HCT116 (cell line): ENCODE data around the gene ACSL3. TPM values are rescaled to one million over a fixed set of nuclear protein-coding genes. Genes with fewer than 3 reads are reported as not detected.

Experiments
- ATAC-seq: fragments of 200-7000 bp; cut with Tn5 transposase; 2 replicates; pipeline ENCODE4 v1.9.1; 2020; ENCODE audit warnings: mild to moderate bottlenecking, moderate library complexity
- BruUV-seq: library from RNA; stranded (reverse); fragments of 400-500 nt; replicated peaks from 2 replicates; lab custom pipeline; 2021; lab: Mats Ljungman, UMichigan
- CTCF ChIA-PET: fragments of 300-600 bp; sonication (Branson Sonifier 250); formaldehyde crosslinking; loops from one replicate; lab custom pipeline; 2021; ENCODE audit warnings: antibody characterized with exemption; lab: Charles Lee
- POLR2A ChIA-PET: fragments of 300-600, 350-600 bp; sonication (Branson Sonifier 250); formaldehyde crosslinking; loops from one replicate; lab custom pipeline; 2021; ENCODE audit warnings: antibody characterized with exemption; lab: Charles Lee
- RAD21 ChIA-PET, 2 experiments: fragments of 300-600 bp; sonication (Branson Sonifier 250); formaldehyde crosslinking; loops; one replicate each; lab custom pipeline; 2023; ENCODE audit warnings: low total read pairs in 2 of 2; ENCODE audit not compliant: uncharacterized antibody in 2 of 2, unreplicated experiment in 2 of 2, low non-redundant PET in 1 of 2; lab: Charles Lee
- DNase-seq: peaks from one replicate; pipeline ENCODE4 v3.0.0-alpha.2; 2010; ENCODE audit warnings: low read depth, low spot score
- H2AFZ ChIP-seq: fragments of 200-600 bp; shearing (Covaris generic), sonication (generic); 2 replicates; pipeline ENCODE4 v1.6.1; 2017; ENCODE audit warnings: low read depth, mixed run types, mixed read lengths, antibody characterized with exemption, low read length; ENCODE audit not compliant: poor library complexity, severe bottlenecking
- H3K27ac ChIP-seq: 2 replicates; pipeline ENCODE4 v1.5.1; 2012; ENCODE audit warnings: low read depth, low read length
- H3K27me3 ChIP-seq: fragments of 200-600 bp; sonication (generic); 2 replicates; pipeline ENCODE4 v1.6.1; 2016; ENCODE audit warnings: mixed run types, low read length, mixed read lengths; ENCODE audit not compliant: insufficient read depth
- H3K36me3 ChIP-seq, 2 experiments: fragments of 200-500 bp in 1 of 2; fragments of 200-600 bp in 1 of 2; sonication (Bioruptor generic) in 1 of 2; sonication (generic) in 1 of 2; 2 replicates each; pipeline versions ENCODE4 v1.5.1 to v1.6.1; 2014 to 2016; ENCODE audit warnings: low read length in 2 of 2, inconsistent platforms in 1 of 2, mixed read lengths in 1 of 2, mixed run types in 1 of 2; ENCODE audit not compliant: insufficient read depth in 2 of 2, control insufficient read depth in 1 of 2
- H3K4me1 ChIP-seq, 2 experiments: fragments of 200-600 bp in 1 of 2; sonication (generic) in 1 of 2; 2 replicates each; pipeline versions ENCODE4 v1.5.1 to v1.6.1; 2012 to 2017; ENCODE audit warnings: low read length in 2 of 2, inconsistent platforms in 1 of 2, mild to moderate bottlenecking in 1 of 2, mixed read lengths in 1 of 2, mixed run types in 1 of 2, moderate library complexity in 1 of 2; ENCODE audit not compliant: insufficient read depth in 2 of 2, control insufficient read depth in 1 of 2
- H3K4me2 ChIP-seq: fragments of 200-600 bp; sonication (generic); 2 replicates; pipeline ENCODE4 v1.6.1; 2017; ENCODE audit warnings: mixed run types, low read length, mixed read lengths
- H3K4me3 ChIP-seq, 2 experiments: fragments of 200-600 bp in 1 of 2; sonication (generic) in 1 of 2; replicated peaks in 1 of 2; 2 replicates each; pipeline ENCODE4 v1.5.1; 2011 to 2016; ENCODE audit warnings: low read length in 2 of 2, control low read depth in 1 of 2, low read depth in 1 of 2, mild to moderate bottlenecking in 1 of 2, mixed read lengths in 1 of 2, mixed run types in 1 of 2
- H3K79me2 ChIP-seq: fragments of 200-600 bp; sonication (generic); 2 replicates; pipeline ENCODE4 v1.6.1; 2017; ENCODE audit warnings: mild to moderate bottlenecking, mixed run types, low read length, moderate library complexity, mixed read lengths; ENCODE audit not compliant: insufficient read depth
- H3K9ac ChIP-seq: fragments of 200-600 bp; sonication (generic); 2 replicates; pipeline ENCODE4 v1.6.1; 2016; ENCODE audit warnings: low read length, mixed read lengths
- H3K9me2 ChIP-seq: fragments of 200-600 bp; sonication (generic), shearing (Covaris generic); 2 replicates; pipeline ENCODE4 v1.6.1; 2017; ENCODE audit warnings: mixed run types, mild to moderate bottlenecking, moderate library complexity; ENCODE audit not compliant: insufficient read depth
- H3K9me3 ChIP-seq, 2 experiments: fragments of 200-500 bp in 1 of 2; fragments of 200-600 bp in 1 of 2; sonication (Bioruptor generic) in 1 of 2; sonication (generic) in 1 of 2; 2 replicates each; pipeline ENCODE4 v1.6.1; 2014 to 2017; ENCODE audit warnings: low read length in 2 of 2, mixed read lengths in 2 of 2, inconsistent platforms in 1 of 2, low read depth in 1 of 2, mild to moderate bottlenecking in 1 of 2, mixed run types in 1 of 2, moderate library complexity in 1 of 2; ENCODE audit not compliant: control insufficient read depth in 1 of 2, insufficient read depth in 1 of 2
- H4K20me1 ChIP-seq: fragments of 200-600 bp; sonication (generic), shearing (Covaris generic); 2 replicates; pipeline ENCODE4 v1.6.1; 2017; ENCODE audit warnings: mixed run types, mild to moderate bottlenecking, moderate library complexity; ENCODE audit not compliant: insufficient read depth
- CBX3 ChIP-seq: IDR thresholded peaks from 2 replicates; pipeline ENCODE4 v1.6.1; 2012; ENCODE audit warnings: low read depth
- CEBPB ChIP-seq: IDR thresholded peaks from 2 replicates; pipeline ENCODE4 v1.6.1; 2012; ENCODE audit warnings: low read depth
- EGR1 ChIP-seq: IDR thresholded peaks from 2 replicates; pipeline ENCODE4 v1.6.1; 2012; ENCODE audit warnings: low read depth
- JUND ChIP-seq: IDR thresholded peaks from 2 replicates; pipeline ENCODE4 v1.6.1; 2012
- SIN3A ChIP-seq: IDR thresholded peaks from 2 replicates; pipeline ENCODE4 v1.6.1; 2012; ENCODE audit warnings: low read depth
- TCF7L2 ChIP-seq: IDR thresholded peaks from 2 replicates; pipeline ENCODE4 v1.7.0; 2011; ENCODE audit warnings: borderline replicate concordance, inconsistent platforms; ENCODE audit not compliant: insufficient read depth, insufficient read length; ENCODE audit errors: extremely low read depth
- YY1 ChIP-seq: IDR thresholded peaks from 2 replicates; pipeline ENCODE4 v1.6.1; 2011; ENCODE audit warnings: low read length, low read depth, moderate library complexity, mild to moderate bottlenecking; ENCODE audit not compliant: insufficient replicate concordance; ENCODE audit errors: extremely low read depth
- intact Hi-C: fragments of 100-400 bp; cut with micrococcal nuclease; formaldehyde crosslinking; loops from 2 replicates; pipeline ENCODE4 v1.10.0; 2022
- total RNA-seq: library from RNA; stranded (reverse); gene quantifications from one replicate; pipeline ENCODE4 v1.2.1, GENCODE V29; 2021; ENCODE audit not compliant: unreplicated experiment
- TF ChIP-seq, protein P1 (sequence below), 3 experiments: fragments of 200-600 bp in 1 of 3; sonication (generic) in 1 of 3; IDR thresholded peaks in 2 of 3; conservative IDR thresholded peaks in 1 of 3; 2 replicates each; pipeline ENCODE4 v1.5.1; 2012 to 2017; ENCODE audit warnings: low read depth in 2 of 3, low read length in 2 of 3, antibody characterized with exemption in 1 of 3, borderline replicate concordance in 1 of 3, control low read depth in 1 of 3, mild to moderate bottlenecking in 1 of 3, mixed read lengths in 1 of 3, mixed run types in 1 of 3, moderate library complexity in 1 of 3; ENCODE audit not compliant: insufficient read depth in 1 of 3
- TF ChIP-seq, protein P2 (sequence below): IDR thresholded peaks from 2 replicates; pipeline ENCODE4 v1.6.1; 2012
- TF ChIP-seq, protein P3 (sequence below): IDR thresholded peaks from 2 replicates; pipeline ENCODE4 v1.6.1; 2011; ENCODE audit warnings: mild to moderate bottlenecking, low read length, moderate library complexity; ENCODE audit not compliant: insufficient replicate concordance; ENCODE audit errors: extremely low read depth
- TF ChIP-seq, protein P4 (sequence below): IDR thresholded peaks from 2 replicates; pipeline ENCODE4 v1.6.1; 2012

The ACSL3 gene
- total RNA-seq, 1 experiment from 2014 or later = 142 TPM

DNA sequence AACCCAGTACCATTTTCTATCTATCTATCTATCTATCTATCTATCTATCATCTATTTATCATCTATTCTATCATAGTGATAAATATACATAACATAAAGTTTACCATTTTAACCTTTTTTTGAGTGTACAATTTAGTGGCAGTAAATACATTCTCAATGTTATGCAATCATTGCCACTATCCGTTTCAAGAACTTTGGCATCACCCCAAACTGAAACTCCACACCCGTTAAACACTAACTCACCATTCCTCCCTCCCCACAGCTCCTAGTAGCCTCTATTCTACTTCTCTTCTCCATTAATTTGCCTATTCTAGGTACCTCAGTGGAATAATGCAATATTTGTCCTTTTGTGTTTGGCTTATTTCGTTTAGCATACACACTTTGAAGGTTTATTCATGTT is 108.7 kb downstream of the ACSL3 start:
- TF ChIP-seq, protein P1, sequence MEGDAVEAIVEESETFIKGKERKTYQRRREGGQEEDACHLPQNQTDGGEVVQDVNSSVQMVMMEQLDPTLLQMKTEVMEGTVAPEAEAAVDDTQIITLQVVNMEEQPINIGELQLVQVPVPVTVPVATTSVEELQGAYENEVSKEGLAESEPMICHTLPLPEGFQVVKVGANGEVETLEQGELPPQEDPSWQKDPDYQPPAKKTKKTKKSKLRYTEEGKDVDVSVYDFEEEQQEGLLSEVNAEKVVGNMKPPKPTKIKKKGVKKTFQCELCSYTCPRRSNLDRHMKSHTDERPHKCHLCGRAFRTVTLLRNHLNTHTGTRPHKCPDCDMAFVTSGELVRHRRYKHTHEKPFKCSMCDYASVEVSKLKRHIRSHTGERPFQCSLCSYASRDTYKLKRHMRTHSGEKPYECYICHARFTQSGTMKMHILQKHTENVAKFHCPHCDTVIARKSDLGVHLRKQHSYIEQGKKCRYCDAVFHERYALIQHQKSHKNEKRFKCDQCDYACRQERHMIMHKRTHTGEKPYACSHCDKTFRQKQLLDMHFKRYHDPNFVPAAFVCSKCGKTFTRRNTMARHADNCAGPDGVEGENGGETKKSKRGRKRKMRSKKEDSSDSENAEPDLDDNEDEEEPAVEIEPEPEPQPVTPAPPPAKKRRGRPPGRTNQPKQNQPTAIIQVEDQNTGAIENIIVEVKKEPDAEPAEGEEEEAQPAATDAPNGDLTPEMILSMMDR (IDR thresholded peaks at IDR 0.05 in 2 of 3, conservative IDR thresholded peaks at IDR 0.05 in 1 of 3; ENCODE audit: borderline replicate concordance in 1 of 3, insufficient read depth in 1 of 3, low read depth in 2 of 3, low read length in 2 of 3) = no peak
- TF ChIP-seq, protein P2, sequence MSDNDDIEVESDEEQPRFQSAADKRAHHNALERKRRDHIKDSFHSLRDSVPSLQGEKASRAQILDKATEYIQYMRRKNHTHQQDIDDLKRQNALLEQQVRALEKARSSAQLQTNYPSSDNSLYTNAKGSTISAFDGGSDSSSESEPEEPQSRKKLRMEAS = no peak
- TF ChIP-seq YY1 = no peak
- no peak for TF ChIP-seq CEBPB
- no peak for TF ChIP-seq JUND
- no peak for TF ChIP-seq EGR1
- Histone ChIP-seq H3K4me1 (peaks cover 6 to 26% of the 10 kb centered on the region in 2 experiments; a peak in 2 of 4 replicates), H3K36me3 (no peaks in the 10 kb centered on the region), H3K27me3 (no peaks in the 10 kb centered on the region), H3K4me3 (no peak overlapping the region), H3K79me2 (no peaks in the 10 kb centered on the region), H3K9me3 (no peaks in the 10 kb centered on the region), H2AFZ (no peak overlapping the region), H3K27ac (no peak overlapping the region), H3K9ac (no peak overlapping the region), H3K4me2 (no peak overlapping the region), H3K9me2 (no peaks in the 10 kb centered on the region), H4K20me1 (no peaks in the 10 kb centered on the region)
- no TSS peak for BruUV-seq
- no peak for ATAC-seq
- ChIA-PET POLR2A (no interaction called here), CTCF (no interaction called here), RAD21 (no interaction called here)
- intact Hi-C loops = no loop called here
- no peak for DNase-seq

DNA sequence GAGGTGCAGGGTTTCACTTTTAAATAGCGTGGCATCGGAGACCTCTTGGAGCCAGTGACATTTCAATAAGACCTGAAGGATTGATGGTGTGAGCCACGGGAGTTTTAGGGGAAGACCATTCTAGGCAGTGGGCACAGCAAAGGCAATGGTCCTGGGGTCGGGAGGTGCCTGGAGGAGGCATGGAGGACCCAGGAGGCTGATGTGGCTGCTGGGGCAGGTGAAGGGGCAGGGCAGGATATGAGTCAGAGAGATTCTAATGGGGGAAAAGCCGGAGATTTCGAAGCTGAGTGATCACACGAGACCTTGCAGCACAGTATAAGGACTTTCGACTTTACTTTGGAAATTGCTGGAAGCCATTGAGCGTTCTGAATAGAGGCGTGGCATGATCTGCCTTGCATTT is 111.6 kb downstream of the ACSL3 start:
- Histone ChIP-seq H3K36me3 (no peaks in the 10 kb centered on the region), H3K79me2 (no peaks in the 10 kb centered on the region), H4K20me1 (no peaks in the 10 kb centered on the region), H3K9ac (no peak overlapping the region), H2AFZ (peak overlapping the region; percentile 47), H3K9me2 (no peaks in the 10 kb centered on the region), H3K27me3 (no peaks in the 10 kb centered on the region), H3K4me3 (no peak overlapping the region), H3K4me1 (peaks cover 6 to 26% of the 10 kb centered on the region in 2 experiments; a peak in 2 of 4 replicates), H3K9me3 (no peaks in the 10 kb centered on the region), H3K27ac (no peak overlapping the region), H3K4me2 (peak overlapping the region; percentile 53; the same call in 1 of the 2 replicates)
- DNase-seq = no peak
- ChIA-PET POLR2A (interaction anchor here (1.1 kb wide), 1 partner anchor 129 kb away, joined by 3 read pairs; no protein-coding TSS in a partner anchor), RAD21 (interaction anchor here (0.7 to 1.0 kb wide), 4 partner anchors 128 to 788 kb away, joined by 3 to 4 read pairs (median 3); no protein-coding TSS in a partner anchor), CTCF (interaction anchor here (0.7 to 2.0 kb wide), 10 partner anchors 11 to 989 kb away, joined by 3 to 23 read pairs (median 4); no protein-coding TSS in a partner anchor)
- intact Hi-C loops = loop anchor here (5.0 to 10.0 kb wide), 5 partner anchors 552 to 992 kb away; no protein-coding TSS in a partner anchor
- no TSS peak for BruUV-seq
- no peak for ATAC-seq
- TF ChIP-seq JUND (no peak), SIN3A (no peak), TCF7L2 (no peak), CBX3 (no peak)
- TF ChIP-seq, protein P3, sequence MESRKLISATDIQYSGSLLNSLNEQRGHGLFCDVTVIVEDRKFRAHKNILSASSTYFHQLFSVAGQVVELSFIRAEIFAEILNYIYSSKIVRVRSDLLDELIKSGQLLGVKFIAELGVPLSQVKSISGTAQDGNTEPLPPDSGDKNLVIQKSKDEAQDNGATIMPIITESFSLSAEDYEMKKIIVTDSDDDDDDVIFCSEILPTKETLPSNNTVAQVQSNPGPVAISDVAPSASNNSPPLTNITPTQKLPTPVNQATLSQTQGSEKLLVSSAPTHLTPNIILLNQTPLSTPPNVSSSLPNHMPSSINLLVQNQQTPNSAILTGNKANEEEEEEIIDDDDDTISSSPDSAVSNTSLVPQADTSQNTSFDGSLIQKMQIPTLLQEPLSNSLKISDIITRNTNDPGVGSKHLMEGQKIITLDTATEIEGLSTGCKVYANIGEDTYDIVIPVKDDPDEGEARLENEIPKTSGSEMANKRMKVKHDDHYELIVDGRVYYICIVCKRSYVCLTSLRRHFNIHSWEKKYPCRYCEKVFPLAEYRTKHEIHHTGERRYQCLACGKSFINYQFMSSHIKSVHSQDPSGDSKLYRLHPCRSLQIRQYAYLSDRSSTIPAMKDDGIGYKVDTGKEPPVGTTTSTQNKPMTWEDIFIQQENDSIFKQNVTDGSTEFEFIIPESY = no peak
- TF ChIP-seq, protein P4, sequence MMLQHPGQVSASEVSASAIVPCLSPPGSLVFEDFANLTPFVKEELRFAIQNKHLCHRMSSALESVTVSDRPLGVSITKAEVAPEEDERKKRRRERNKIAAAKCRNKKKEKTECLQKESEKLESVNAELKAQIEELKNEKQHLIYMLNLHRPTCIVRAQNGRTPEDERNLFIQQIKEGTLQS = no peak
- TF ChIP-seq, protein P2 = no peak
